HFF-Myc (cell line): ENCODE data around the gene ODF2L.

Experiments used
- DNase-seq: peaks from one replicate; pipeline ENCODE4 v3.0.0-alpha.2; 2011; ENCODE audit warnings: low read depth; ENCODE audit errors: extremely low read depth
- H3K4me3 ChIP-seq: replicated peaks from 2 replicates; pipeline ENCODE4 v1.5.1; 2011; ENCODE audit warnings: low read depth, mild to moderate bottlenecking, control low read depth, low read length
- CTCF ChIP-seq: IDR thresholded peaks from 2 replicates; pipeline ENCODE4 v1.5.1; 2012; ENCODE audit warnings: mild to moderate bottlenecking, low read depth, low read length, control low read depth; ENCODE audit errors: missing control alignments

The ODF2L gene

DNA sequence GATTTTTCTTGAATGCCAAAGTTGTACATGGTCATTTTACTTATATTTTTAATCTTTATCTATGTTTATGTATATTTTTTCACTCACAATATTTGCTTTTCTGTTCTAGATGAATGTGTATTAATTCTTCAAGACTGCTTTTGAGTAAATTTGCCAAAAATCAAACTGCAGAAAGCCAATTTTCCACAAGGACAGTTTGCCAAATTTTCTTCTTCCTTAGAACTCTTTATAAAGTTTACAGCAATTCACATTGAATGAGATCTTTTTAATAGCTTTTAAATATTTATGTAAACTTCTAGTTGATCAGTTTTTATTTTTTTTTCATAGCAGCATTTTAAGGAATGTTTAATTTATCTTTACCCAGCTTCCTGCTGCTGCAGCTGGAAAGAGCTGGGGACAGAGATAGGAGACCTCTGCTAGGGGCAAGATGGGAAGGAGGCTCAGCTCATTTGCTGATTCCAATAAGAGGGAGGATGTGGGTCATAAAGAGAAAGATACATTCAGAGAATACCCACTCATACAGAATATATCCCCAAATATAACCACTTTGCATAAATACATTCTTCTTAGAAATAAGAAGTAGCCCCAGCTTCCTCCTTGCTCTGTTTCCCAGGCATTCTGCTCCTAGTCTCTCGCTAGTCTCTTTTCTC is 93.0 kb downstream of the ODF2L start:
- DNase-seq = no peak
- no peak overlapping the region for H3K4me3 ChIP-seq
- TF ChIP-seq CTCF = no peak
